ENCODE data around the gene CDC7.

The CDC7 gene

DNA sequence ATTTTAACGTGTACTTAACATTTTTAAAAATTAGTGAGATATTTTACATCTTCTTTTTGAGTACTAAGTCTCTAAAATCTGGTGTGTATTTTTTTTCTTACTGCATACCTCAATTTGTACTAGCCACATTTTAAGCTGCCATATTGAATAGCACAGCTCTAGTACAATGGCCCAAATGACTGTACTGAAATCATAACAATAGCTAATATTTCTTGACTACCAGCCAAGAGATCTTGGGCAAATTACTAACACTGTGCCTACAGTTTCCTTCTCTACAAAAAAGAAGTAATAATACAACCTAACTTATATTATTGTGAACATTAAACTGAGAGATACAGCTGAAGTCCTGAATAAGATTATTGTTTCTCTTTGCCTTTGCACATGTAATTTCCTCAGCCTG, 57.2 kb downstream of the CDC7 start (continued):
- TF ChIP-seq, protein P1, sequence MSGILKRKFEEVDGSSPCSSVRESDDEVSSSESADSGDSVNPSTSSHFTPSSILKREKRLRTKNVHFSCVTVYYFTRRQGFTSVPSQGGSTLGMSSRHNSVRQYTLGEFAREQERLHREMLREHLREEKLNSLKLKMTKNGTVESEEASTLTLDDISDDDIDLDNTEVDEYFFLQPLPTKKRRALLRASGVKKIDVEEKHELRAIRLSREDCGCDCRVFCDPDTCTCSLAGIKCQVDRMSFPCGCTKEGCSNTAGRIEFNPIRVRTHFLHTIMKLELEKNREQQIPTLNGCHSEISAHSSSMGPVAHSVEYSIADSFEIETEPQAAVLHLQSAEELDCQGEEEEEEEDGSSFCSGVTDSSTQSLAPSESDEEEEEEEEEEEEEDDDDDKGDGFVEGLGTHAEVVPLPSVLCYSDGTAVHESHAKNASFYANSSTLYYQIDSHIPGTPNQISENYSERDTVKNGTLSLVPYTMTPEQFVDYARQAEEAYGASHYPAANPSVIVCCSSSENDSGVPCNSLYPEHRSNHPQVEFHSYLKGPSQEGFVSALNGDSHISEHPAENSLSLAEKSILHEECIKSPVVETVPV (CRISPR knock-in tag; IDR thresholded peaks at IDR 0.05), result no peak
- TF ChIP-seq, protein P2, sequence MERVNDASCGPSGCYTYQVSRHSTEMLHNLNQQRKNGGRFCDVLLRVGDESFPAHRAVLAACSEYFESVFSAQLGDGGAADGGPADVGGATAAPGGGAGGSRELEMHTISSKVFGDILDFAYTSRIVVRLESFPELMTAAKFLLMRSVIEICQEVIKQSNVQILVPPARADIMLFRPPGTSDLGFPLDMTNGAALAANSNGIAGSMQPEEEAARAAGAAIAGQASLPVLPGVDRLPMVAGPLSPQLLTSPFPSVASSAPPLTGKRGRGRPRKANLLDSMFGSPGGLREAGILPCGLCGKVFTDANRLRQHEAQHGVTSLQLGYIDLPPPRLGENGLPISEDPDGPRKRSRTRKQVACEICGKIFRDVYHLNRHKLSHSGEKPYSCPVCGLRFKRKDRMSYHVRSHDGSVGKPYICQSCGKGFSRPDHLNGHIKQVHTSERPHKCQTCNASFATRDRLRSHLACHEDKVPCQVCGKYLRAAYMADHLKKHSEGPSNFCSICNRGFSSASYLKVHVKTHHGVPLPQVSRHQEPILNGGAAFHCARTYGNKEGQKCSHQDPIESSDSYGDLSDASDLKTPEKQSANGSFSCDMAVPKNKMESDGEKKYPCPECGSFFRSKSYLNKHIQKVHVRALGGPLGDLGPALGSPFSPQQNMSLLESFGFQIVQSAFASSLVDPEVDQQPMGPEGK (CRISPR knock-in tag; IDR thresholded peaks at IDR 0.05; ENCODE audit: borderline replicate concordance), result no peak
- no peak for TF ChIP-seq TCF4 (CRISPR knock-in tag; IDR thresholded peaks at IDR 0.05; ENCODE audit: borderline replicate concordance)

DNA sequence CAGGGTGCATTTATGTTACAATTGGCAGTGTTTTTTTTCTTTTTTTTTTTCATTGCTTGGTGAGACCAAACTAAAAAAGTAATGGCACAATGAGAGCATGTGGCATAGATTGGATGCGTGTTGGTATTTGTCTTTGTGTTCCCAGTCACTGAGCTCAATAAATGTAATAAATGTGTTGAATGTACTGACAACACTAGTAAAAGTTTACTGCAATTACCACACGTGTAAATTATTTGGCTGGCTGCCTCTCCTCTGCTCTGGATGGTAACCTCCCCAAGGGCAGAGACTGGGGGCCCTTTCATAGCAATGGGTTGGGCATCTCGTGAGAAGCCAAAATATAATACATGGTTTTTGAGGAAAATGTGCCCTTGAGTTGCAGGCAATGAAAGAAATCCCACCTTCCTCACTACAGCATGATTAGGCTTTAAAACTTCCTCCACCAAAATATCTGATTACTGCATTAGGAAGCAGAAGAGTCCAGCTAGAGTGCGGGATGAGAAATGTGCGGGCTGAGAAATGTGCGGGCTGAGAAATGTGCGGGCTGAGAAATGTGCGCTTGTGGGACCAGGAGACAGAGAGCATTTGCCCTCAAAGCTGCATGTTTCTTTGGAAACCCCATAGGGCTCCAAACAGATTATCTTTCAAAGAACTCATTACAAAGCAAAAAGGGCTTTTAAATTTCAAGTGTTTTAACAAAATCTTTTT, 58.5 kb downstream of the CDC7 start:
- no peak for ATAC-seq
- TF ChIP-seq, protein P1 (CRISPR knock-in tag; IDR thresholded peaks at IDR 0.05), result no peak
- TF ChIP-seq TCF4 (CRISPR knock-in tag; IDR thresholded peaks at IDR 0.05; ENCODE audit: borderline replicate concordance) (no peak), ZNF565 (CRISPR knock-in tag; conservative IDR thresholded peaks at IDR 0.05; ENCODE audit: low read depth) (no peak), ZC3H10 (CRISPR knock-in tag; IDR thresholded peaks at IDR 0.05) (no peak), TOX (CRISPR knock-in tag; IDR thresholded peaks at IDR 0.05; ENCODE audit: borderline replicate concordance) (no peak), PPARA (CRISPR knock-in tag; IDR thresholded peaks at IDR 0.05; ENCODE audit: borderline replicate concordance) (no peak), RARB (CRISPR knock-in tag; IDR thresholded peaks at IDR 0.05) (no peak)
- TF ChIP-seq, protein P3, sequence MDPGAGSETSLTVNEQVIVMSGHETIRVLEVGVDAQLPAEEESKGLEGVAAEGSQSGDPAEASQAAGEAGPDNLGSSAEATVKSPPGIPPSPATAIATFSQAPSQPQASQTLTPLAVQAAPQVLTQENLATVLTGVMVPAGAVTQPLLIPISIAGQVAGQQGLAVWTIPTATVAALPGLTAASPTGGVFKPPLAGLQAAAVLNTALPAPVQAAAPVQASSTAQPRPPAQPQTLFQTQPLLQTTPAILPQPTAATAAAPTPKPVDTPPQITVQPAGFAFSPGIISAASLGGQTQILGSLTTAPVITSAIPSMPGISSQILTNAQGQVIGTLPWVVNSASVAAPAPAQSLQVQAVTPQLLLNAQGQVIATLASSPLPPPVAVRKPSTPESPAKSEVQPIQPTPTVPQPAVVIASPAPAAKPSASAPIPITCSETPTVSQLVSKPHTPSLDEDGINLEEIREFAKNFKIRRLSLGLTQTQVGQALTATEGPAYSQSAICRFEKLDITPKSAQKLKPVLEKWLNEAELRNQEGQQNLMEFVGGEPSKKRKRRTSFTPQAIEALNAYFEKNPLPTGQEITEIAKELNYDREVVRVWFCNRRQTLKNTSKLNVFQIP (CRISPR knock-in tag; IDR thresholded peaks at IDR 0.05; ENCODE audit: borderline replicate concordance, low read depth), result no peak

DNA sequence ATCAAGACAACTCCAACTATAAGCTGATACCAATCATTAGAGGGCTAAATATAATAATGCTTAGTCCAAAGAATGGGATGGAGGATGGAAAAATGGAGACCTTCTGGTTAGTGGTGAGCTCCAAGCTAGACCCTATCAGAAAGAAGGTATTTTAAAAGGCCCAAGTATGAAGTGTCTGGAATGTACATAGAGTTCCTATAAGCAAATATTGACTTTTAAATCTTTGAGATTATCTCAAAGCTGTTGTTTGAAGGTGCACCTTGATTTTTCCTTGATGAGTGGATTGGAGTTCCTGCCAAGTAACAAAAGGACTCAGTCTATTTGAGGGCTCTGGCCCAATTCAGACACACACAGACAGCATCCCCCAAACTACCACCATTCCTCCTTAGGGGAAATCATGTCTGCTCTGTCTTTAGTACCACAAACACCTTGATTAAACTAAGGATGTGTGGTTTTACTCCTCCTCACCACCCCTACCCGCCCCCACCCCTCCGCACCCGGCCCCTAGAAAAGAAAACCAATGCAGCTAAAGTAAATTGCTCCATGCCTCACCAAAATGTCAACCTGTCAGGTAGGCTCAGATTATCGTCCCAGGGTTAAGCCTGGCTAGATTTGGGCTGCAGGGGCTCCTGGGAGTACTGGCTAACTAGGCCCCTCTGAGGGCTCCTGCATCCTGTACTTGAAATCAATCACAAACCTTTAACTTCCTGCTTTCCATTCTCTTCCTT, 59.4 kb downstream of the CDC7 start:
- no peak for ATAC-seq
- TF ChIP-seq ZNF8 (CRISPR knock-in tag; IDR thresholded peaks at IDR 0.05) (no peak), ZNF70 (CRISPR knock-in tag; IDR thresholded peaks at IDR 0.05) (no peak), SNAI2 (CRISPR knock-in tag; IDR thresholded peaks at IDR 0.05) (no peak), ZFP3 (CRISPR knock-in tag; IDR thresholded peaks at IDR 0.05) (no peak), GLIS3 (CRISPR knock-in tag; IDR thresholded peaks at IDR 0.05) (no peak), OSR1 (CRISPR knock-in tag; IDR thresholded peaks at IDR 0.05) (no peak), ARNTL (CRISPR knock-in tag; IDR thresholded peaks at IDR 0.05; ENCODE audit: borderline replicate concordance, low read depth) (no peak), ISL1 (CRISPR knock-in tag; IDR thresholded peaks at IDR 0.05) (no peak), TCF4 (CRISPR knock-in tag; IDR thresholded peaks at IDR 0.05; ENCODE audit: borderline replicate concordance) (no peak), TOX (CRISPR knock-in tag; IDR thresholded peaks at IDR 0.05; ENCODE audit: borderline replicate concordance) (no peak), ZNF565 (CRISPR knock-in tag; conservative IDR thresholded peaks at IDR 0.05; ENCODE audit: low read depth) (no peak), PPARA (CRISPR knock-in tag; IDR thresholded peaks at IDR 0.05; ENCODE audit: borderline replicate concordance) (no peak), ZC3H10 (CRISPR knock-in tag; IDR thresholded peaks at IDR 0.05) (no peak), BACH2 (CRISPR knock-in tag; IDR thresholded peaks at IDR 0.05; ENCODE audit: borderline replicate concordance) (no peak), CSDC2 (CRISPR knock-in tag; IDR thresholded peaks at IDR 0.05) (no peak)
- TF ChIP-seq, protein P2 (CRISPR knock-in tag; IDR thresholded peaks at IDR 0.05; ENCODE audit: borderline replicate concordance), result no peak
- TF ChIP-seq, protein P4, sequence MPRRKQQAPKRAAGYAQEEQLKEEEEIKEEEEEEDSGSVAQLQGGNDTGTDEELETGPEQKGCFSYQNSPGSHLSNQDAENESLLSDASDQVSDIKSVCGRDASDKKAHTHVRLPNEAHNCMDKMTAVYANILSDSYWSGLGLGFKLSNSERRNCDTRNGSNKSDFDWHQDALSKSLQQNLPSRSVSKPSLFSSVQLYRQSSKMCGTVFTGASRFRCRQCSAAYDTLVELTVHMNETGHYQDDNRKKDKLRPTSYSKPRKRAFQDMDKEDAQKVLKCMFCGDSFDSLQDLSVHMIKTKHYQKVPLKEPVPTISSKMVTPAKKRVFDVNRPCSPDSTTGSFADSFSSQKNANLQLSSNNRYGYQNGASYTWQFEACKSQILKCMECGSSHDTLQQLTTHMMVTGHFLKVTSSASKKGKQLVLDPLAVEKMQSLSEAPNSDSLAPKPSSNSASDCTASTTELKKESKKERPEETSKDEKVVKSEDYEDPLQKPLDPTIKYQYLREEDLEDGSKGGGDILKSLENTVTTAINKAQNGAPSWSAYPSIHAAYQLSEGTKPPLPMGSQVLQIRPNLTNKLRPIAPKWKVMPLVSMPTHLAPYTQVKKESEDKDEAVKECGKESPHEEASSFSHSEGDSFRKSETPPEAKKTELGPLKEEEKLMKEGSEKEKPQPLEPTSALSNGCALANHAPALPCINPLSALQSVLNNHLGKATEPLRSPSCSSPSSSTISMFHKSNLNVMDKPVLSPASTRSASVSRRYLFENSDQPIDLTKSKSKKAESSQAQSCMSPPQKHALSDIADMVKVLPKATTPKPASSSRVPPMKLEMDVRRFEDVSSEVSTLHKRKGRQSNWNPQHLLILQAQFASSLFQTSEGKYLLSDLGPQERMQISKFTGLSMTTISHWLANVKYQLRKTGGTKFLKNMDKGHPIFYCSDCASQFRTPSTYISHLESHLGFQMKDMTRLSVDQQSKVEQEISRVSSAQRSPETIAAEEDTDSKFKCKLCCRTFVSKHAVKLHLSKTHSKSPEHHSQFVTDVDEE (CRISPR knock-in tag; IDR thresholded peaks at IDR 0.05), result no peak
- TF ChIP-seq, protein P5, sequence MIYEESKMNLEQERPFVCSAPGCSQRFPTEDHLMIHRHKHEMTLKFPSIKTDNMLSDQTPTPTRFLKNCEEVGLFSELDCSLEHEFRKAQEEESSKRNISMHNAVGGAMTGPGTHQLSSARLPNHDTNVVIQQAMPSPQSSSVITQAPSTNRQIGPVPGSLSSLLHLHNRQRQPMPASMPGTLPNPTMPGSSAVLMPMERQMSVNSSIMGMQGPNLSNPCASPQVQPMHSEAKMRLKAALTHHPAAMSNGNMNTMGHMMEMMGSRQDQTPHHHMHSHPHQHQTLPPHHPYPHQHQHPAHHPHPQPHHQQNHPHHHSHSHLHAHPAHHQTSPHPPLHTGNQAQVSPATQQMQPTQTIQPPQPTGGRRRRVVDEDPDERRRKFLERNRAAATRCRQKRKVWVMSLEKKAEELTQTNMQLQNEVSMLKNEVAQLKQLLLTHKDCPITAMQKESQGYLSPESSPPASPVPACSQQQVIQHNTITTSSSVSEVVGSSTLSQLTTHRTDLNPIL (CRISPR knock-in tag; IDR thresholded peaks at IDR 0.05; ENCODE audit: low read depth), result no peak
